AML-193 (cell line): Measurements from ENCODE around the gene MSL1.

Source experiments
- DNase-seq, 2 experiments: peaks; one replicate each; lab custom pipeline; 2025; lab: John Stamatoyannopoulos, UW

The MSL1 gene

DNA sequence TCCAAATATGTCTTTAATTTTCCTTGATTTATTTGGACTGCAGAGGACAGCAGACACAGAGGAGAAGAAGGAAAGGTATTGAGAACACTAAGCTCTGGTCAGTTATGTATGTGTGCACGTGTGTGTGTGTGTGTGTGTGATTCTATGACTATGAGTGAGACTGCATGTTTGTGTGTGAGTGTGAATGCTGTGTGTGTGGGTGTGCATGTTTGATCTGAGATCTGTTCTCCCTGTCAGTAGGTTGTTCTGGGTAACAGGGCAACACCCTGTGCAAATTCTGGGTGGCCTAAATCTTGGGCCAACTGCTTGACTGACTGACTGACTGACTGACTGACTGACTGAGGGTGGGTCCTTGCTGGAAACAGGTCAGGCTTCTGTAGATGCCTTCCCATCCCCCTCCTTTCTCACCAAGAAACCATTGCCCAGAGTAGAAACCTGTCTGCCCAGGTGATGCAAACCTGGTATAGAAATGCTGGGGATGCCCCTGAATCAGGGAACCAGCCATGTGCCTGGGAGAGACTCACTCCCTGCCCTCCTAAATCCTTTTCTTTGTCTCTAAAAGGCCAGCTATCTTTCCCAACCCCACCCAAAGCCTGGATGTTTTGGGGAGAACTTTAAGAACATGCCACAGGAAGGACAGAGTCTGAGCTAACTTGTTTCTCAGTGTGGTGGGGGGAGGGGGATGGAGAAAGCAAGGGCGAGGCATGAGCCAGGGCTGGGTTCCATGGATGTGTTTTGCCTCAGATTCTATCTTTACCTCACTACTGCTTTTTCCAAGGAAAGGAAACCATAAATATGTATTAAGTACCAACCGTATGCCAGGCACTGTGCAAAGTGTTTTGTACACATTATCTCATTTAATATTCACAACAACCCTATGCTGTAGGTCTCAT lies 16.9 kb upstream of the MSL1 start:
- no peak for DNase-seq

DNA sequence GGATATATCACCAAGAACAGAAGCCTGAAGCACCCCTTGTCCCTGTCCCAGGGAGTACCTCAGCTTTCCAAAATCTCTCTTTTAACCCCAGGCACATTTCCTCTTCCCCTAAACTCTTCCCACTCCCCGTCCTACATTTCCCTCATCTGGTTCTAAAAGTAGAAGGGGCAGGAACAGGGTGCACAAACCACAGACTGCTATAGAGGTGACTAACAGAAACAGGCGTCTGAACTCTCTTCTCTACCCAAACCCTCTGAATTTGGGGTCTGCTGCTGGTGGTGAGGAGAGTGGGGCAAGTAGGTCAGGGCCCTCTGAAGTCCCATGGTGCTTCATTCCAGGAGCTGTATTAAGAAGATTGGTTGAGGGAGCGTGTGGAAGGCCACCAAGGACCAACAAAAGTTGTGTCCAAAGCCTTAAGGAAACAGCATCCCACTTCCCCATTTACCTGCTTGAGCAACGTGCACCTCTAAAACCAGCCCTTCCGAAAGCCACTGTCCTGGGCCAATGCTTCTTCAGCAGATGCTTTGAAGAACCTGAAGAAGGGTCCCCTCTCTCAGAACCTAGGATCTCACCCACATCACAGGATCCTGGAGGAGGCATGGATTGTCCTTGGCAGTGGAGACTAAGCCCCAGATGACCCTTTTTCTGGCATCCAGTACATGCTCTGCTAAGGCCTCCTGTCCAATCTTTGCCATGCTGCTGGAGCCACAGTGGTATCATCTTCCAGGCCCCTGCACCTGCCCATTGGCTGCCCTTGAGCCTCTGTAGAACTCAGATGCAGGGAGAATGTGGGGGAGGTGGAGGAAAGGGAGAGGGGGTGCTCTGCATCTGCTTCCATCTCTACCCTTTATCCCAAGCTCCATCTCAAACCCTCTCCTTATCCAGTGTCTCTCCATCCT lies 15.7 kb upstream of the MSL1 start:
- no peak for DNase-seq

DNA sequence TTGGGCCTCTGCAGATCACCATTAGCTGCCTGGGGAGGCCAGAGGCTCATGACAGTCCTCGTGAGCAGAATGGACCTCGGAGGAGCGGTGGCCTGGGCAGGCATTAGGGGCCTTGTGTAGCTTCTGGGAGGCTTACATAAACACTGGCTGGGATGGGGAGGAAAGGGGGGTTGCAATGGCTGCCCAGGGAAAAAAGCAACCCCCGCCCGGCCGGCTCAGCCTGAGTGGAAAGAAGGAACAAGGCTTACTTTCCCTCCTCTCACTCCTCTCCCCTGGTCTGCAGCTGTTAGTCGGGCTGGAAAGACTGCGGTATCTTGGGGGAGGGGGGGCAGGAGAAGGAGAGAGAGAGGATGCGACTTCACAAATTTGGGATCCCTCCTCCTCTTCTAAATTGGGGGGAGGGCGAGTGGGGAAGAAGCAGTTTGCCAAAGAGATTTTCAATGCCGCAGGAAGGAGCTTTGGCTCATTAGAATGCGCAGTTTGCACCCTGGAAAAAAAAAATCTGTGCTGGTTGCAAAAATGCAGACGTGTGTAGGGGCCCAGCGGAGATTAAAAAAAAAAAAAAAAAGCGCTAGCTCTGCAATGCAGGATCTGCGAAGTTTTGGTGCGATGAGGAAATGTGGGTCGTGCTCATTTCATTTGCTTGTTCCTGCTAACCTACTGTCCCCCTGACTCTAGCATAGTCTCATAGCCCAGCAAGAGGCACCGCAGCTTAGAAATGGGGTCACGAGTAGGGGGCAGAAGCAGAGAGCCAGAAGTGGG lies 14.8 kb upstream of the MSL1 start:
- no peak for DNase-seq

DNA sequence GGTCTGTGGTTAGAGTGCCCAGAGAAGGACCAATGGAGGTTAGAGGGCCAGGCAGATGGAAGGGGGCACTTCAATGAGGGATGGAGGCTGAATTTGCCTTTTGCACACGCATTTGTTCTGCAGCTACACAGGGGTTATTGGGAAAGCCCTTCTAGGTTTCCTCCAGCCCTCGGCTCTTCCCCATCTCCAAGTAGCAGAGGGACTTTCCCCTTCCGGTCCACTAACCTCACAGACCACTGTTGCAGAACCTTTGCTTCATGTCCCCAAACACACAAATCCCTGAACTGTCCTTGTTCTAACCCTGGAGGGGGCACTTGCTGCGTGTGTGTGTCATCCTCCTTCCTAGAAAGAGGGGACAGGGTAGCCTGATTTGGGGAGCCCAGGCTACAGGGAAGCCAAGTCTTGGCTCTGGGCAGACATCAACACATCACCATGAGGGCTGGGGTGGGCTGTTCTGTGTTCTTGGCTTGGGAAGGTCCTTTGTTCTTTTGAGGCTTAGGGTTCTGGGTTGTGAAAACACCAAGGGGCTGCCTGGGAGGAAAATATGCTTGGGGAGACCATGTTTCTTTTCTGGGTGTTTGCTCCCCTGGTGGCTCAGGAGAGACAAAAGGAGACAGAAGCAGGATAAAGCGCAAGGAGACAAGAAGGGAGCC lies 14.1 kb upstream of the MSL1 start:
- peak; percentile 87 to 88 for DNase-seq

DNA sequence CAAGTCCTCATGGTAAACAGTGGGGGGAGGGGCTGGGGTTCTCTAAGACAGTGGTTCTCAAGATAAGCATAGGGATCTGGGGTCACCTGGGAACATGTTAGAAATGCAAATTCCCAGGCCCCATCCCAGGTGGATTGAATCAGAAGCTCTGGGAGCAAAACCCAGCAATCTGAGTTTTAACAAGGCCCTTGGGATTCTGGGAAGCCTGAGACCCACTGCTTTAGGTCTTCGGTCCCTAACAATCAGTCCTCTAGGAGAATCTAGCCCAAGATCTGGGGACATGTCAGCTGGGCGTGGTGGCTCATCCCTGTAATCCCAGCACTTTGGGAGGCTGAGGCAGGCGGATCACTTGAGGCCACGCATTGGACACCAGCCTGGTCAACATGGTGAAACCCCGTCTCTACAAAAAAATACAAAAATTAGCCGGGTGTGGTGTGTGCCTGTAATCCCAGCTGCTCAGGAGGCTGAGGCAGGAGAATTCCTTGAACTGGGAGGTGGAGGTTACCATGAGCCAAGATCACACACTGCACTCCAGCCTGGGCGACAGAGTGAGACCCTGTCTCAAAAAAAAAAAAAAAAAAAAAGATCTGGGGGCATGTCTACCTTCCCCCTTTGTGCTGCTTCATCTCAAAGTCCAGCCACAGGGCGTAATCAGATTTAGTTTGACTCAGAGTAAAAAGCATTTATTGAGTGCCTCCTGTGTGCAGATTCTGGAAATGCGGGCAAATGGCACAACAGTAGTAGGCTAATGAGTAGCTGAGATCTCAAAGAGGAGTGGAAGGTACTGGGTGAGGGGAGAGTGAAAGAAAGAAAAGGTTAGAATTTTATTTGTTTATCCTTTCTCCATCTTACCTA lies 12.6 kb upstream of the MSL1 start:
- no peak for DNase-seq

DNA sequence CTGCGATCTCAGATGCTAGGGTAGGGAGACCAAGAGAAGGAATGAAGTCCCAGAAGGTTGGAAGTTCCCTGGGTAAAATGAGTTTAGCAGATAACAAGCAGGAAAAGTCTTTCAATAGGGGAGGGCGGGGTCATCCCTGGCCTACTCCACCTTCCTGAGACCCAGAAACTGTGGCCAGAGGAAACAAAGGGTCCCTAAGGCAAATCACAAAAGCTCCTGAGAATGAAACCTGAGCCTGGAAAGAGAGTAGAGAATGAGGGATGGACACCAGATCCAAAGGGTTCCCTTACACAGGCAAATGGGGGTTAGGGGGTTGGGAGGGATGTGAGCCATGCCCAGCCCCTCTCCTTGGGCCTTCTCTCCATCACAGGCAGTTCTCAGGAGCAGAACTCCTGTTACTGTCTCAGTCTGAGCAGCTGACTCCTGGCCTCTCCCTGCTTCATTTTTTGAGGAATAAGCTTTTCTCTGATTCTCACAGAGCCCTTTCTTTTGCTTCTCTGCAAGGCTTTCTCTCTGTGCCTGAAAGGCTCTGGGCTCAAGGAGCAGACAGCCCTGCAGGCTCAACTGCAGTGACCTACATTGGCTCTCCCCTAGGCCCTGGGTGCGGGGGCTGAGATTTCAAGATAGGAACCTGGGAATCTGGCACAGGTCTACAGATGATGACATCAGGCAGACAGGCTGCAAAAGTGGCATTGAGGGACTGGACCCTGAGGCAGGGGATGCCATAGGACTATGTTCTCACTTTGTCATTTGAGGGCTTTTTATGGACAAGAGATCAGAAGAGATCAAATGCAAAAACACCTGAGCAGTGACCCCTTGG lies 11.5 kb upstream of the MSL1 start:
- DNase-seq, result no peak

DNA sequence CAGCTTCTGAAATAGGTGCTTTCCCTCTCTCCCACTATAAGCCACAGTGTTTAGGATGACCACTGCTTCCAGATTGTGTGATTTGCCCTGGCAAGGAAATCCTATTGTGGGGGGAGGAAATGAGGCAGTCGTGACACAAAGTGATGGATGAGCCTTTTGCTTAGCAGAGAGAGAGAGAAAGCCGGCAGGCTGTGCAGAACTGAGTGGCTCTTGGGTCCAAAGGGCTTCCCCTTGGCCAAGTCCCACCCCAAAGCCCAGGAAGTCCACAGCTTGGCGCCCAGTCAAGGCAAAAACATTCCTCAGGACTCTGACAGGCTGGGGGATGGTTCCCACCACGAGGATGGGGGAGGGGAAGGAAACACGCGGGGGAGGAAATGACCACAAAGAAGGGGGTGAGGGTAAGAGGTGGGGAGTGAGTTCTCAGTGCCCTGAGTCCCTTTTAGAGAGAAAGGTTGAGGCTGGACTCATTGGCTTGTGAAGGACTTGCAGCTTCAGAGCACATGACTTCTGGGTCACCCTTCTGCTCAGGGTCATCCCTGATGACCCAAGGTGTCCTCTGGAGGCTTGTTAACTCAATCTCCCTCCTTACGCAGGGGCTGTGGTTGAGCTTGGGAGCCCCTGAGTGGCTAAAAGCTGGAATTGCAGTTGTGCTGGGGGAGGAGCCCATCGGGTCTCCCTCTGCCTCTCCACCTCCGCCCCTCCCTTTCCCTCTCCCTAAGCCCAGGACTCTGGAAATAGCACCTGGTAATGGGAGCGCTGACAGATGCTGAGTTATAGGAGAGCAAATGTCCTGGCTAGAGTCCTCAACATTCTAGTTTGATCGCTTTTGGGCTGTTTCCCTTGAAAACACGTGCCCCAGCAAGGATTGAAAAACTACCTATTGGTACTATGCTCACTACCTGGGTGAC lies 10.3 kb upstream of the MSL1 start:
- peak; percentile 92 to 93 for DNase-seq

DNA sequence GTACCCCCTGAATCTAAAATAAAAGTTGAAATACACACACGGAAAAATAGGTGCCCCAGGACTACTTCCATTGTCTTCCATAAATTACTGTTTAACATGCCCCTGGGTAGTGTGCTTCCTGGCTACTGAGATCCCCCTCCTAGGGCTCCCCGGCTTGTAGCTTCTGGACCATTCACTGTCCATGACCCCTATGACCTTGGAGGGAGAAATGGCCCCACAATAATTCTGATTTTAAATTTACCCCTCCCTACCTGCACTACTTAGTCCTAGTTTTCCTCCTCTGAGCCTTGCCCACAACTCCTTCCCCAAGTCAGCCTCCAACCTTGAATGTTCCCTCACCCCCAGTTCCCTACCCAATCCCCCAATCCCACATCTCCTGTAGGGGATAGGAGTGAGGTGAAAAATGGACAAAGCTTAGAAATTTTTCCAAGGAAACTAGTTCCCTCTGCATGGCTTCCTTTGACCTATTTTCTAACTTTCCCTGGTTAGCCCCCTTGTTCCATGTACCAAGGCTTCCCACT lies 9.5 kb upstream of the MSL1 start:
- DNase-seq, result no peak

DNA sequence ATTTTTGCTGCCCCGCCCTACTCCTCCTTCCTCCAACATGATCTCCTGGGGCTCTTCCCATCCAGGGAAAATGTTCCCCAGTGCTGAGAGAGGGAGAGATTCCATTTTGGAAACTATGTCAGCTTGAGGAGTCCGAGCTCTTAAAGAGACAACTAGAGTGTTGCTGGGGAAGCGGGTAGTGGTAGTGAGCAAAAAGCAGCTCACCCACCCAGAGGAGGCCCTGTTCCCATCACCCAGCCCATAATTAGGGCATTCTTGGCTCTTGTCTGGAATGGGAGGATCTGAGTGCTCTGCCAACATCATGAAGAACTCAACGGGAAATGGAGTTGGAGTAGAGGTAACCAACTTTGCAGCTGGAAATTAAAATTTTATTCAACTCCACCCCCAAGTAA lies 9.1 kb upstream of the MSL1 start:
- no peak for DNase-seq

DNA sequence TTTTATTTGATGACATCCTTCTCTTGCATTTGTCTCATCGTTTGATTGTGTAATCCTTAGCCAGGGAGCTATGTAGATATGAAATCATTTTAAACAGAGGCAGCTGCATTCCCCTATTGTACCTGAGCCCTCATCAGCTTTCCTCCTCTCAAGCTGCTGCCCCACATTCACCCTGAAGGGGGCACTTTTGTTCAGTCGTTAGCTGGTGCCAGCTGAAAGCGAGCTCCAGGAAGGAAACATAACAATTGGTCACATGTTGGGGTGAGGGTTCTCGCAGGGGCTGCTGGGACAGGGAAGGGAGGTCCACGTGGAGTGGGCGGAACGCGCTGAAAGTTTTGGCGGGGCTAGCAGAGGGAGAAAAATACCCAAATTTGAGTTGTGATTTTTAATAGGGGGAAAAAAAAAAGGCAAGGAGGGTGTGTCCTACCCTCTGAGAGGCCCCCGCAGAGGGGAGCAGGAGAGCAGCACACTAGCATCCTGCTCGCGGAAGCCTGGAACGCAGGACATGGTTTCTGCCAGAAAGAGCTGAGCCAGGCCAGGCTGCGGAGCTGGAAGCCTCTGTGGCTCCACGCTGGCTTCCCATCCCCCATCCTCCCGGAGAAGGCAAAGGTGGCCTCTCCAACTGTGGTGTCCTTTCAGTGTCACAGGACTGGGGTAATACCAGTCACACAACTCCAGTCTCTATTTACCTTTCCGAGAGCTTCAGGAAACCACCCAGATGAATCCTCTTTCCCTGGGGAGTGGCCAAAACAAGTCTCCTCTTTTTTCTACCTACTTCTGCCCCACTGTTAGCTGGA lies 8.5 kb upstream of the MSL1 start:
- DNase-seq, result peak; percentile 99

DNA sequence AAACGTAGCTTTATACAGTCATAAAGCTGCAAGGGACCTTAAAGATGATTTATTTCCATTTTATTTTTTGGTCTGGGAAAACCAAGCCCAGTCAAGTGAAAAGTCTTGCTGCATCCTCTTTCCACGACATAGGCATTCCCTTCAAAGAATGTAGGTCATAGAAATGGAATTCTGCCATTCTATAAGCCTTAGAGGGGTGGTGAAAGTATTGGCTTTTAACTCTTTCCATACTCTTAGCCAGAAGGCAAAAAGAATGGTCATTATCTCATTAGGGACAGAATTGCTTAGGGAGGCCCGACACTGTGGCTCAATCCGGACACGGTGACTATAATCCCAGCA lies 7.9 kb upstream of the MSL1 start:
- no peak for DNase-seq

DNA sequence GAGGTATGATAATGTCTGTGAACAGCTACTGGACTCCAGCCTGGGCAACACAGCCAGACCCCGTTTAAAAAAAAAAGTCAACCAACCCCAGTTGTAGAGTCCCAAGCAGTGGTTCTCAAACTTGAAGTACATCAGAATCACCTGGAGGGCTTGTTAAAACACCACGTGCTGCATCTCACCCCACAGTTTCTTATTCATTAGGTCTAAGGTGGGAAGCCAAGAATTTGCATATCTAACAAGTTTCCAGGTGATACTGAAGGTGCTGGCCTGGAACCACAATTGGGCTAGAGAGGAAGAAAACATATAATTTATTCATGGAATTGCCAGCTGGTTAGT lies 6.7 kb upstream of the MSL1 start:
- DNase-seq, result no peak

DNA sequence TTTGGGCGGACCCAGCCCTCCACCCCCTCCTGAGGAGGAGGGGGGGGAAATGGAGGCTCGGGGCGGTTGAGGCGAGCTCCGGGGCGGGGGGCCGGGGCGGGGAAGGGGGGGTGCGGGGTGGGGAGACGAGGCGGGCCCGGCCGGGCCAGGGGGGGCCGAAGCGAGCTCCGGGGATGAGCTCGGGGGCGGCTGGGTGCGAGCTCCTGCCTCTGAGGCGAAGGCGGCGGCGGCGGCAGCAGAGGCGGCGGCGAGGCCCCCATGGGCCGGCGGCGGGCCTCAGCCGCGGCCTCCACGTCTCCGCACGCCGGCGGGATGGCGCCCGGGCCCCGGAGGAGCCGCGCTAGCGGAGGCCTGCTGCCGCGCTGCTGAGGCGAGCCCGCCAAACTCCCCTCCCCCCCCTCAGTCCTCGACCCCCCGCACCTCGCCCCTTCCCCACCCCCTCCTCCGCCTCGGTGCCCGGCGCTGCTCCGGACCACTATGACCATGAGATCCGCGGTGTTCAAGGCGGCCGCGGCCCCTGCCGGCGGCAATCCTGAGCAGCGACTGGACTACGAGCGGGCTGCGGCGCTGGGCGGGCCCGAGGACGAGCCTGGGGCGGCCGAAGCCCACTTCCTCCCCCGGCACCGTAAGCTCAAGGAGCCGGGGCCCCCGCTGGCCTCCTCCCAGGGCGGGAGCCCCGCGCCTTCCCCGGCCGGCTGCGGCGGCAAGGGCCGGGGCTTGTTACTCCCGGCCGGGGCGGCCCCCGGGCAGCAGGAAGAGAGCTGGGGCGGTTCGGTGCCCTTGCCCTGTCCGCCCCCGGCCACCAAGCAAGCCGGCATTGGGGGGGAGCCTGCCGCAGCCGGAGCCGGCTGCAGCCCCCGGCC lies 596 bp downstream of the MSL1 start:
- DNase-seq, result peak in 1 of 2 experiments; percentile 29

DNA sequence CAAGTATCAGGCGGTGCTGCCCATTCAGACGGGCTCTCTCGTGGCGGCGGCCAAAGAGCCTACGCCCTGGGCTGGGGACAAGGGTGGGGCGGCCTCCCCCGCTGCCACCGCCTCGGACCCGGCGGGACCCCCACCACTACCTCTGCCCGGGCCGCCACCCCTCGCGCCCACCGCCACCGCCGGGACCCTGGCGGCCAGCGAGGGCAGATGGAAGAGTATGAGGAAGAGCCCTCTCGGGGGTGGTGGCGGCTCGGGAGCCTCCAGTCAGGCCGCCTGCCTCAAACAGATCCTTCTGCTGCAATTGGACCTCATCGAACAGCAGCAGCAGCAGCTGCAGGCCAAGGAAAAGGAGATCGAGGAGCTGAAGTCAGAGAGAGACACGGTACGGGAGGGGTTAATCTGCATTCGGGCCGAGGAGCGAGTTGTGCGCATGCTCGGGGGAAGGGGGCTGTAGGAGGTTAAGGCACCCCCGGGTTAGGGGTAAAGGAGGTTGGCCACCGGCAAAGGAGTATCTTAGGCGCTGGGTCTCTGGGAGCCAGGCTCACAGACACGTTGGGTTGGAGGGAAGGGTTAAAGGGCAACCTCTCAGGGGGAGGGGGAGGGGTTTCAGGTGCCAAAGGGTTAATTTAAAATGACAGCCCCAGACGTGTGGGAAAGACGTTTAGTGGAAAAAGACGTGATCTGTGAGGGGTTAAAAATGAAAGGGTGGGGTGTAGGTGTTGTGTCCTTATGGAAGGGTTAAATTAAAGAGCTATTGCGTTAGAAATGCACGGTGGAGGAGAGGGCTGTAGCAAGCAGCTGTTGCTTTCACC lies 1.4 kb downstream of the MSL1 start:
- DNase-seq, result peak in 1 of 2 experiments; percentile 34

DNA sequence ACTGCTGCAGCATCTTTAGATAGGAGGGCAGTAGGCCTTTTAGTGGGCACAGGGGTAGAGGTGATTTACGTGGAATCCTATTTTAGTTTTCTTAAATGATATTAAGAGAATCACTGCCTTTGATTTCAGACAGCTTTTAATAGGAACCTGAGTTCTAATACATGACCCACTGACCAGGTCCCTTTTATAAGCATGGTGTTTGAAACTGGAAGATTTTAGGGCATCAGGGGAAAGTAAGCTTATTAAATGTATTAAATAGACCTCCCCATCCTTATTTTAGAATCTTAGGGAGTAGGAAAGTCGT lies 2.0 kb downstream of the MSL1 start:
- DNase-seq, result no peak
